Measurements from ENCODE around the gene PGM5.
"Not testable (repeated sequence)": the region's sequence is repeated elsewhere in the genome, so short reads cannot be mapped to it uniquely, and the experiment has no call there.

- not testable (repeated sequence) for TF ChIP-seq POLR2A, CTCF (IDR thresholded peaks at IDR 0.05)
These were observed 12.4 kb upstream of the PGM5 start for GRCh38 chr9:68343992-68344391.

Measured in gastroesophageal sphincter (tissue), 3 donors.